Gastroesophageal sphincter (tissue), 4 donors: ENCODE data around the gene RAB5IF. TPM values are rescaled to one million over a fixed set of nuclear protein-coding genes. Genes with fewer than 3 reads are reported as not detected.

Experiments used
- ATAC-seq: fragments of 150-250 bp; one replicate; pipeline ENCODE4 v1.9.1; 2016; ENCODE audit warnings: mild to moderate bottlenecking, moderate library complexity
- H3K27ac ChIP-seq, 4 donors: fragments of 200-600 bp; sonication (generic) in 3 of 4; 1 replicate in 3 of 4; 2 replicates in 1 of 4; pipeline ENCODE4 v1.5.1; 2016 to 2019
- H3K27me3 ChIP-seq: fragments of 200-600 bp; sonication (generic); one replicate; pipeline ENCODE4 v1.5.1; 2019
- H3K36me3 ChIP-seq, 2 donors: fragments of 200-600 bp; sonication (generic); one replicate each; pipeline ENCODE4 v1.5.1; 2019; ENCODE audit warnings: control low read depth in 1 of 2
- H3K4me1 ChIP-seq, 3 donors: fragments of 200-600 bp; sonication (generic); 1 replicate in 2 of 3; 2 replicates in 1 of 3; pipeline ENCODE4 v1.5.1; 2016 to 2019; ENCODE audit warnings: control low read depth in 2 of 3
- H3K4me3 ChIP-seq, 2 donors: fragments of 200-600 bp; sonication (generic); one replicate each; pipeline ENCODE4 v1.5.1; 2019; ENCODE audit warnings: mild to moderate bottlenecking in 1 of 2, moderate library complexity in 1 of 2
- H3K9me3 ChIP-seq, 3 donors: fragments of 200-600 bp; sonication (generic); one replicate each; pipeline ENCODE4 v1.5.1; 2017 to 2019; ENCODE audit warnings: control low read depth in 2 of 3
- EP300 ChIP-seq: sonication (generic); formaldehyde crosslinking; IDR thresholded peaks from one replicate; pipeline ENCODE4 v1.6.1; 2017; ENCODE audit warnings: antibody characterized with exemption, mild to moderate bottlenecking
- POLR2A ChIP-seq, 2 donors: fragments of 450-650 bp; IDR thresholded peaks; one replicate each; pipeline ENCODE4 v1.6.1; 2017; ENCODE audit warnings: antibody characterized with exemption in 2 of 2, mild to moderate bottlenecking in 2 of 2, moderate library complexity in 1 of 2
- POLR2AphosphoS5 ChIP-seq: sonication (generic); formaldehyde crosslinking; IDR thresholded peaks from one replicate; pipeline ENCODE4 v1.6.1; 2017; ENCODE audit warnings: antibody characterized with exemption
- WGBS, 2 donors: methylation state at CpG; one replicate each; pipeline ENCODE4 v1.1.5; 2018; ENCODE audit warnings: low coverage in 1 of 2; 5-methylcytosine and 5-hydroxymethylcytosine counted together
- total RNA-seq, 4 donors: library from RNA; depleted of rRNA; stranded (reverse); fragments of >200 nt; gene quantifications; one replicate each; pipeline ENCODE4 v1.1.0, GENCODE V29; 2016
- TF ChIP-seq, protein P1 (sequence below), 4 experiments: fragments of 200-600 bp in 2 of 4; fragments of 450-650 bp in 2 of 4; sonication (generic) in 1 of 4; IDR thresholded peaks; one replicate each; pipeline ENCODE4 v1.5.1; 2017 to 2019; ENCODE audit warnings: antibody characterized with exemption in 4 of 4, mild to moderate bottlenecking in 2 of 4, moderate library complexity in 2 of 4

The RAB5IF gene
- total RNA-seq, 4 donors from 2014 or later, result 66.3 to 100 (median 78.9) TPM

GRCh38 chr20:36599912-36600345, 5.7 kb upstream of the RAB5IF start:
- no peaks in the 10 kb centered on the region for H3K27me3 ChIP-seq
- H3K36me3 ChIP-seq, result no peaks in the 10 kb centered on the region
- no peak for TF ChIP-seq EP300
- TF ChIP-seq POLR2AphosphoS5, result no peak
- no peak for TF ChIP-seq POLR2A (IDR thresholded peaks at IDR 0.05)
- TF ChIP-seq, protein P1, sequence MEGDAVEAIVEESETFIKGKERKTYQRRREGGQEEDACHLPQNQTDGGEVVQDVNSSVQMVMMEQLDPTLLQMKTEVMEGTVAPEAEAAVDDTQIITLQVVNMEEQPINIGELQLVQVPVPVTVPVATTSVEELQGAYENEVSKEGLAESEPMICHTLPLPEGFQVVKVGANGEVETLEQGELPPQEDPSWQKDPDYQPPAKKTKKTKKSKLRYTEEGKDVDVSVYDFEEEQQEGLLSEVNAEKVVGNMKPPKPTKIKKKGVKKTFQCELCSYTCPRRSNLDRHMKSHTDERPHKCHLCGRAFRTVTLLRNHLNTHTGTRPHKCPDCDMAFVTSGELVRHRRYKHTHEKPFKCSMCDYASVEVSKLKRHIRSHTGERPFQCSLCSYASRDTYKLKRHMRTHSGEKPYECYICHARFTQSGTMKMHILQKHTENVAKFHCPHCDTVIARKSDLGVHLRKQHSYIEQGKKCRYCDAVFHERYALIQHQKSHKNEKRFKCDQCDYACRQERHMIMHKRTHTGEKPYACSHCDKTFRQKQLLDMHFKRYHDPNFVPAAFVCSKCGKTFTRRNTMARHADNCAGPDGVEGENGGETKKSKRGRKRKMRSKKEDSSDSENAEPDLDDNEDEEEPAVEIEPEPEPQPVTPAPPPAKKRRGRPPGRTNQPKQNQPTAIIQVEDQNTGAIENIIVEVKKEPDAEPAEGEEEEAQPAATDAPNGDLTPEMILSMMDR (IDR thresholded peaks at IDR 0.05), result no peak
- H3K4me3 ChIP-seq, result no peak overlapping the region
- 42 to 49% methylated on average over 3 to 5 of the region's 5 CpGs for WGBS, 2 donors
- no peaks in the 10 kb centered on the region for H3K9me3 ChIP-seq
- no peak overlapping the region for H3K27ac ChIP-seq
- no peak for ATAC-seq
- peaks cover 0 to 5% (median 0%) of the 10 kb centered on the region in 3 donors for H3K4me1 ChIP-seq

GRCh38 chr20:36601540-36601939, 4.0 kb upstream of the RAB5IF start:
- 21 to 60% methylated on average over 1 of the region's 1 CpG for WGBS, 2 donors
- ATAC-seq, result no peak

GRCh38 chr20:36604952-36605398, 604 bp upstream of the RAB5IF start:
- 45% methylated on average over 12 of the region's 15 CpGs; no CpG with 5 or more reads in 1 of the 2 donors for WGBS, 2 donors
- Histone ChIP-seq H3K9me3 (no peaks in the 10 kb centered on the region), H3K4me3 (peak overlapping the region in 1 of 2 donors; percentile 98), H3K4me1 (peaks cover 0 to 31% (median 0%) of the 10 kb centered on the region in 3 donors), H3K27me3 (no peaks in the 10 kb centered on the region), H3K27ac (peak overlapping the region; percentile 13 to 96 (median 93)), H3K36me3 (peaks cover 0 to 26% of the 10 kb centered on the region in 2 donors)
- TF ChIP-seq POLR2AphosphoS5 (no peak), EP300 (no peak)
- TF ChIP-seq, protein P1 (IDR thresholded peaks at IDR 0.05), result no peak
- ATAC-seq, result no peak

More at GRCh38 chr20:36601540-36601939, 4.0 kb upstream of the RAB5IF start:
- H3K4me1 ChIP-seq, result peaks cover 0 to 14% (median 0%) of the 10 kb centered on the region in 3 donors
- H3K27ac ChIP-seq, result no peak overlapping the region
- H3K36me3 ChIP-seq, result no peaks in the 10 kb centered on the region
- no peaks in the 10 kb centered on the region for H3K27me3 ChIP-seq
- TF ChIP-seq, protein P1 (IDR thresholded peaks at IDR 0.05), result no peak
- TF ChIP-seq POLR2A (IDR thresholded peaks at IDR 0.05) (no peak), EP300 (no peak)
- no peaks in the 10 kb centered on the region for H3K9me3 ChIP-seq
- H3K4me3 ChIP-seq, result no peak overlapping the region

DNA sequence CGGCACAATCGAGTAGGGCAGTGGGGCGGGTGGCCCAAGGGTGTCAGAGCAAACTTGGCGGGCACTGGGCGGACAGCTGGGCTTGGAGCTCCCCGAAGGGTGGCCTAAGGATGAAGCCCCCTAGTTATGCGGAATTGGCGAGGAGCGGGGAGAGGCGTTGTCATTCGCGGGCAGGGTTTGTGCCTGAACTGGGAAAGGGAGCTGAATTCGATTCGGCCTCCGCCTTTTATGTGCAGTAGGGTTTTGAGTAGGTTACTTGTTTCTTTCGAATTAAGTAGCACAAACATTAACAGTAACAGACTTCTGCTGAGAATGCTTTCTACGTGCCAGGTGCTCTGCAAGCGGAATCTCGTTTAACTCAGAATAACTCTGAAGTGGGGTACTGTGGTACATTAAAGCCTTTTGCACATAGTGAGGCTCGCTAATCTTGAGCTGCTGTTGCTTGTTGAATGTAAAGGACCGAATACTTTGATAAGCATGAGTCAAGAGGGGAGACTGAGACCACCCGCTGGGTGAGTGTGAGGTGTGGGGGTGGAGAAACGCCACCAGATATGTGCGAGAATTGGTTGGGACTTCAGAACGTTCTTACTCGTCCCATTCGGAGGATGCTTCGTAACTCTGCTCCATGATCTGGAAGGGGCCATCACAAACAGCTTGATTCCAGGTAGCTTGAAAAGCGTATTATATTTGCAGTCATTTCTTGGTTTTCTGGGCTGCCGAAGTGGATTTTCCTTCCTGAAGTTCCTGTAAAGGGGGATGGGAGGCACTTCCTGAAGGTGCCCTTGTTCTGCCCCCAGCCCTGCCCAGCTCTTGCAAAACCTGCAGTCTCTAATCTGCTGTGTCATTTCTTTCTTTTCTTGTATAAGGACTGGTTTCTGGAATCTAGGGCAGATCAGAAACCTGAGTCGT, 833 bp downstream of the RAB5IF start:
- Histone ChIP-seq H3K4me1 (peaks cover 0 to 31% (median 0%) of the 10 kb centered on the region in 3 donors), H3K27me3 (no peaks in the 10 kb centered on the region), H3K9me3 (no peaks in the 10 kb centered on the region), H3K4me3 (peak overlapping the region; percentile 81 to 98), H3K36me3 (peaks cover 0 to 40% of the 10 kb centered on the region in 2 donors), H3K27ac (peak overlapping the region; percentile 73 to 96 (median 93))
- 2% methylated on average over 11 to 26 of the region's 31 CpGs for WGBS, 2 donors
- ATAC-seq, result no peak
- no peak for TF ChIP-seq EP300
- TF ChIP-seq, protein P1 (IDR thresholded peaks at IDR 0.05), result no peak
- no peak for TF ChIP-seq POLR2A (IDR thresholded peaks at IDR 0.05)
- TF ChIP-seq POLR2AphosphoS5, result no peak
